HepG2 (cell line): ENCODE results near the gene EPN3. TPM values are rescaled to one million over a fixed set of nuclear protein-coding genes. Genes with fewer than 3 reads are reported as not detected.

Experiments used
- ATAC-seq: fragments of 200-7000 bp; cut with Tn5 transposase; 3 replicates; pipeline ENCODE4 v1.9.1; 2020; ENCODE audit warnings: mild to moderate bottlenecking, moderate library complexity
- BruUV-seq: library from RNA; stranded (reverse); fragments of 400-500 nt; replicated peaks from 2 replicates; lab custom pipeline; 2021; lab: Mats Ljungman, UMichigan
- CTCF ChIA-PET: fragments of 300-600 bp; formaldehyde crosslinking; extraction: SDS; loops from one replicate; lab custom pipeline; 2021; ENCODE audit warnings: low total read pairs, inconsistent platforms, low intra/inter-chr PET ratio; lab: Yijun Ruan, JAX
- POLR2A ChIA-PET: fragments of 350-600 bp; sonication (Branson Sonifier 250); formaldehyde crosslinking; loops from one replicate; lab custom pipeline; 2020; ENCODE audit warnings: antibody characterized with exemption, inconsistent platforms; lab: Yijun Ruan, JAX
- DNase-seq: peaks from one replicate; pipeline ENCODE4 v3.0.0-alpha.2; 2015; ENCODE audit warnings: low spot score
- FAIRE-seq: peaks from 3 replicates; lab custom pipeline; 2011; peaks lifted over from hg19 to GRCh38; lab: Jason Lieb, UNC
- H2AFZ ChIP-seq: one replicate; pipeline ENCODE4 v1.6.1; 2011; ENCODE audit warnings: low read length, inconsistent platforms
- H3K27ac ChIP-seq: fragments of 300-600 bp; 3 replicates; pipeline ENCODE4 v1.8.0; 2011; ENCODE audit warnings: mixed run types, mild to moderate bottlenecking, mixed read lengths, low read length, inconsistent platforms; ENCODE audit not compliant: insufficient read depth; ENCODE audit errors: extremely low read length
- H3K27me3 ChIP-seq, 2 experiments: fragments of 200-600 bp in 1 of 2; 2 replicates in 1 of 2; 3 replicates in 1 of 2; pipeline versions ENCODE4 v1.6.0 to v1.8.0; 2011; ENCODE audit warnings: low read length in 2 of 2, mild to moderate bottlenecking in 2 of 2, moderate library complexity in 2 of 2, inconsistent platforms in 1 of 2; ENCODE audit not compliant: insufficient read depth in 2 of 2, control insufficient read depth in 1 of 2
- H3K36me3 ChIP-seq, 2 experiments: fragments of 200-600 bp in 1 of 2; replicated peaks in 1 of 2; 2 replicates in 1 of 2; 3 replicates in 1 of 2; pipeline versions ENCODE4 v1.5.1 to v1.8.0; 2011; ENCODE audit warnings: low read length in 2 of 2, inconsistent platforms in 1 of 2; ENCODE audit not compliant: insufficient read depth in 2 of 2, control insufficient read depth in 1 of 2
- H3K4me1 ChIP-seq: 2 replicates; pipeline ENCODE4 v1.5.1; 2012; ENCODE audit warnings: low read length, inconsistent platforms; ENCODE audit not compliant: insufficient read depth
- H3K4me2 ChIP-seq: 2 replicates; pipeline ENCODE4 v1.6.0; 2011; ENCODE audit warnings: low read depth, low read length, inconsistent platforms
- H3K4me3 ChIP-seq, 3 experiments: fragments of 200-600 bp in 1 of 3; sonication (generic), shearing (Covaris generic) in 1 of 3; replicated peaks in 1 of 3; 2 replicates each; pipeline ENCODE4 v1.5.1; 2011 to 2016; ENCODE audit warnings: low read length in 3 of 3, inconsistent platforms in 2 of 3, low read depth in 2 of 3, mild to moderate bottlenecking in 2 of 3, control low read depth in 1 of 3, mixed read lengths in 1 of 3; ENCODE audit not compliant: insufficient read depth in 1 of 3
- H3K79me2 ChIP-seq: one replicate; pipeline ENCODE4 v1.6.1; 2011; ENCODE audit warnings: low read length, inconsistent platforms; ENCODE audit not compliant: insufficient read depth
- H3K9ac ChIP-seq: 2 replicates; pipeline ENCODE4 v1.6.0; 2011; ENCODE audit warnings: mild to moderate bottlenecking, low read depth, low read length, inconsistent platforms; ENCODE audit not compliant: insufficient read depth
- H3K9me3 ChIP-seq: 2 replicates; pipeline ENCODE4 v1.5.1; 2012; ENCODE audit warnings: mild to moderate bottlenecking, low read length
- H4K20me1 ChIP-seq: 2 replicates; pipeline ENCODE4 v1.6.0; 2011; ENCODE audit warnings: inconsistent platforms, mild to moderate bottlenecking, low read length, moderate library complexity; ENCODE audit not compliant: insufficient read depth
- ATAD3A ChIP-seq: sonication (generic); formaldehyde crosslinking; IDR thresholded peaks from 2 replicates; pipeline ENCODE4 v1.4.0; 2020; ENCODE audit warnings: missing genetic modification reagents
- ATF7 ChIP-seq, 2 experiments: fragments of 450-650 bp in 1 of 2; sonication (generic) in 1 of 2; formaldehyde crosslinking in 1 of 2; IDR thresholded peaks; 2 replicates each; pipeline versions ENCODE4 v1.4.0 to v1.6.1; 2016 to 2020; ENCODE audit warnings: antibody characterized with exemption in 1 of 2, mild to moderate bottlenecking in 1 of 2, missing genetic modification reagents in 1 of 2
- HNF1A ChIP-seq, 2 experiments: sonication (generic) in 1 of 2; formaldehyde crosslinking in 1 of 2; IDR thresholded peaks; 2 replicates each; pipeline versions ENCODE4 v1.4.0 to v1.6.1; 2016 to 2020; ENCODE audit warnings: borderline replicate concordance in 1 of 2, low read depth in 1 of 2, mild to moderate bottlenecking in 1 of 2, missing genetic modification reagents in 1 of 2
- POGK ChIP-seq: sonication (generic); formaldehyde crosslinking; conservative IDR thresholded peaks from 2 replicates; pipeline ENCODE4 v1.8.0; 2022; ENCODE audit warnings: mild to moderate bottlenecking, moderate library complexity, missing genetic modification reagents
- THAP9 ChIP-seq: sonication (generic); formaldehyde crosslinking; IDR thresholded peaks from 2 replicates; pipeline ENCODE4; 2020; ENCODE audit warnings: missing genetic modification reagents, mild to moderate bottlenecking, borderline replicate concordance
- ZFP41 ChIP-seq: sonication (generic); formaldehyde crosslinking; IDR thresholded peaks from 2 replicates; pipeline ENCODE4 v1.4.0; 2020; ENCODE audit warnings: mild to moderate bottlenecking, missing genetic modification reagents, borderline replicate concordance
- ZNF782 ChIP-seq: sonication (generic); formaldehyde crosslinking; IDR thresholded peaks from 2 replicates; pipeline ENCODE4 v1.4.0; 2020; ENCODE audit warnings: missing genetic modification reagents, mild to moderate bottlenecking, borderline replicate concordance
- WGBS: methylation state at CpG from one replicate; pipeline ENCODE4 v1.1.6; 2017; ENCODE audit warnings: low lambda C conversion rate; 5-methylcytosine and 5-hydroxymethylcytosine counted together
- in situ Hi-C: cut with HindIII; loops from 2 replicates; pipeline ENCODE4 v1.10.0; 2017; ENCODE audit warnings: low pct_unique_long_range_greater_than_20kb; ENCODE audit not compliant: extremely low pct_ligation_motif_present
- intact Hi-C: fragments of 100-400 bp; cut with micrococcal nuclease; formaldehyde crosslinking; loops from one replicate; pipeline ENCODE4 v1.10.0; 2022; ENCODE audit not compliant: unreplicated experiment
- polyA plus RNA-seq, 8 experiments: library from polyadenylated mRNA; depleted of rRNA in 3 of 8; stranded (reverse) in 7 of 8; unstranded in 1 of 8; fragments of >200 nt; fragmentation: Illumina TruSeq in 4 of 8; extraction: Trizol in 4 of 8; gene quantifications; 2 replicates each; pipeline versions ENCODE4 v1.2.1 to v1.2.3, GENCODE V29; 2011 to 2016; ENCODE audit warnings: low read depth in 4 of 8, missing spikeins in 1 of 8, mixed read lengths in 1 of 8; ENCODE audit not compliant: insufficient read depth in 1 of 8
- total RNA-seq, 5 experiments: library from RNA; depleted of rRNA; stranded (reverse); fragments of >200 nt; fragmentation: Illumina TruSeq; extraction: Trizol; gene quantifications; 2 replicates each; pipeline ENCODE4 v1.2.3, GENCODE V29; 2016; ENCODE audit warnings: low read depth in 1 of 5

EPN3 gene
- total and polyA plus RNA-seq, 2 of the 13 experiments (the other 11 are each of a cell fraction or from before 2014, with no cell fraction given): 0.11 to 0.95 TPM

GRCh38 chr17:50547736-50548083 is 15.2 kb downstream of the EPN3 start:
- intact Hi-C loops: loop anchor here (1.0 to 10.0 kb wide), 5 partner anchors 65 to 407 kb away; no protein-coding TSS in a partner anchor
- Histone ChIP-seq H3K4me2 (peak overlapping the region; percentile 97), H2AFZ (no peak overlapping the region), H3K79me2 (peaks cover 3% of the 10 kb centered on the region), H3K9me3 (no peaks in the 10 kb centered on the region), H3K36me3 (peaks cover 0 to 5% of the 10 kb centered on the region in 2 experiments; a peak in 3 of 5 replicates), H3K27me3 (no peaks in the 10 kb centered on the region), H3K4me3 (peak overlapping the region; percentile 63 to 87 (median 79)), H3K4me1 (peaks cover 70% of the 10 kb centered on the region), H3K27ac (peak overlapping the region; percentile 62), H3K9ac (peak overlapping the region; percentile 89), H4K20me1 (no peaks in the 10 kb centered on the region)
- in situ Hi-C loops: loop anchor here (5.0 to 10.0 kb wide), 3 partner anchors 80 to 407 kb away; no protein-coding TSS in a partner anchor
- FAIRE-seq: no peak
- POLR2A ChIA-PET: interaction anchor here (0.6 to 2.0 kb wide), 9 partner anchors 14 to 256 kb away, joined by 3 to 8 read pairs (median 4); partner anchors contain the start of gene LUC7L3
- no peak for DNase-seq
- WGBS: 76% methylated on average over 4 of the region's 5 CpGs
- TF ChIP-seq ATAD3A (0 out of 2 replicates have a peak, but pooled peaks have one; percentile 16), HNF1A (IDR thresholded peaks at IDR 0.05; ENCODE audit: low read depth) (no peak), HNF1A (CRISPR knock-in tag; IDR thresholded peaks at IDR 0.05; ENCODE audit: borderline replicate concordance) (0 out of 2 replicates have a peak, but pooled peaks have one; percentile 7), ZFP41 (0 out of 2 replicates have a peak, but pooled peaks have one; percentile 5), ATF7 (IDR thresholded peaks at IDR 0.05) (no peak), ATF7 (CRISPR knock-in tag; IDR thresholded peaks at IDR 0.05) (0 out of 2 replicates have a peak, but pooled peaks have one; percentile 51), POGK (CRISPR knock-in tag) (no peak), THAP9 (0 out of 2 replicates have a peak, but pooled peaks have one; percentile 6), ZNF782 (no peak)
- no TSS peak for BruUV-seq
- no peak for ATAC-seq
- CTCF ChIA-PET: interaction anchor here (0.8 to 1.6 kb wide), 5 partner anchors 79 to 148 kb away, joined by 3 to 18 read pairs (median 4); no protein-coding TSS in a partner anchor
